GM12864 (cell line): Measurements from ENCODE around the gene SLC22A23.

Source experiments
- DNase-seq: peaks from one replicate; pipeline ENCODE4 v3.0.0-alpha.2; 2011; ENCODE audit warnings: low read depth
- H3K4me3 ChIP-seq: 2 replicates; pipeline ENCODE4 v1.5.1; 2011; ENCODE audit warnings: mild to moderate bottlenecking, low read depth, low read length, control low read depth
- CTCF ChIP-seq: IDR thresholded peaks from 2 replicates; pipeline ENCODE4 v1.5.1; 2011; ENCODE audit warnings: low read depth, mild to moderate bottlenecking, moderate library complexity, low read length, control low read depth, inconsistent platforms; ENCODE audit errors: missing control alignments

SLC22A23 gene

GRCh38 chr6:3427687-3428085 is 29.2 kb downstream of the SLC22A23 start:
- no peak for TF ChIP-seq CTCF
- no peak overlapping the region for H3K4me3 ChIP-seq
- DNase-seq: no peak

GRCh38 chr6:3426927-3427686 is 29.7 kb downstream of the SLC22A23 start:
- DNase-seq: no peak
- no peak overlapping the region for H3K4me3 ChIP-seq
- no peak for TF ChIP-seq CTCF

DNA sequence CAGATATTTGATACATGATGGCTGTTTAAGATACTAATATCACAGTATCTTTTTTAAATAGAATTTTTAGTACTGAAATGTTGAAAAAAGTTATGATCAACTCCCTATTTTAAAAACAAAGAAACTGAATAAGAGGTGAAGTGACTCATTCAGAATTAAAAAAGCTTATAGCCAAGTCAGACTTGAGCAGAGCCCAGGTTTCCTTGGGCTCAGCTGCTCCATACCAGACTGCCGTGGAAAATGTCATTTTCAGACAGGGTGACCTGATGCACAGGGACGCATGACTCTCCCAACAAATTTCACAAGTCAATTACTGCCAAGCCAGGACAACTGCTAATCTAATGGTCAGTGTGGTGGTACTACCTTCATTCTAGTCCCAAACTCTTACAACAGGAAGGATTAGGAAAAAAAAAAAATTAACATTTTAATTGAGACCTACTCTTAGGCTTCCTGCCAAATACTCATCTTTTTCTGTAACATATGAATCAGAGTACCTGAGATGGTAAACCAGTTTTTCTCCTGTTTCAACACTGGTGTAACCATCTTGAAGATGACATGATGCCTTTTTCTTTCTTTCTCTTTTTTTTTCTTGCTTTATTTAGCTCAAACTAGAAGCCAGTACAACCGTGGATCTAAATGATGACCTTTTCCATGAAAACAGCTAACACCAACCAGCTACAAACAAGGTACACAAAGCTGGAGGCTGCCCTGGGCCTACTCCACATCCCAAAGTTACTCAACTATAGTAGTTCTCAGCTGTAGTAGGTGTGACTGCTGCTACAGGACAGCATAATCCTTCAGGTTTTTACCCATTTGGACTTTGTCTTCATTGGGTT is 30.5 kb downstream of the SLC22A23 start:
- no peak overlapping the region for H3K4me3 ChIP-seq
- no peak for TF ChIP-seq CTCF
- no peak for DNase-seq

DNA sequence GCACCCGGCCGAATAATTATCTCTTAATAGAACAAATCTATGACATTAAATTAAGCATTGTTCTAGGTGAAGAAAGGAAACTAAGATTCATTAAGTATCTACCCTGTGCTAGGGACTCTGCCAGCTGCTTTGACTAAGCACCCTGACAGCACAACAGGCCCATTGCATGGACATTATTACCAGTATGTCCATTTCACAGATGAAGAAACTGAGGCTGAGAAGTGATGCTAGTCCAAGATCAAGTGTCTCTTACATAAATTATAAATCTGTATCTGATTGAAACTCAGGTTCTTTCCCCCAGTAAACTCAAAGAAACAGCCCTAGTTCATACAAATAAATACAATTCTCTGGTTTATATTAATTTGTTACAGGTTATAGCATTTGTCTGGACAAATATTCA is 31.3 kb downstream of the SLC22A23 start:
- TF ChIP-seq CTCF: no peak
- no peak overlapping the region for H3K4me3 ChIP-seq
- DNase-seq: no peak

DNA sequence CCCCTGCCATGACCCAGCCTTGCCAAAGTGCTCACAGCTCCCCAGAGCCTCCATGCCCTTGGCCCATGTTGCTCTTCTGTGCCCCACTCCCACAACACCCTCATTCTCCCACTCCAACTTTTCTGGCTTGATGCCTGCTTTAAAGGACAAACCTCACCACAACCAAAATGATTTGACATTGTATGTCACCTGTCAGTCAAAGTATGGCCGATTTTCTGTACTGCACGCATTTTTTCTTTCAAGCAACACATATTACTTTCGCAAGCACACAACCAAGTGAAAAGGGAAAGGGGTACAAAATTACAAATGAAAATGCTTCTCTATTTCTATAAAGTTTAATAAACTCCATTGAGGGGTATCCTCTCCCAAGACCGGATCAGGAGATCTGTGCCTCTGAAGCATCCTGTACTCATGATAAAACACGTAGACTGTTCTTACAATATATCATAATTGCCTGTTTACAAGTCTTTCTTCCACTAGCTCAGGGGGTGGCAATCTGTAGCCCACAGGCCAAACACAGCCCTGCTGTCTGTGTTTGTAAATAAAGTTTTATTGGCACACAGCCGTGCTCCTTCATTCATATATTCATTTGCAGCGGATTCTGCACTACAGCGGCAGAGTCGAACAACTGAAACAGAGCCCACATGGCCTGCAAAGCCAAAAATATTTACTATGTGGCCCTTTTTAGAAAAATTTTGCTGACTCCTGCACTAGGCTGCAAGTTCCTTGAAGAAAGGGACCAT is 32.5 kb downstream of the SLC22A23 start:
- no peak overlapping the region for H3K4me3 ChIP-seq
- no peak for TF ChIP-seq CTCF
- DNase-seq: no peak

DNA sequence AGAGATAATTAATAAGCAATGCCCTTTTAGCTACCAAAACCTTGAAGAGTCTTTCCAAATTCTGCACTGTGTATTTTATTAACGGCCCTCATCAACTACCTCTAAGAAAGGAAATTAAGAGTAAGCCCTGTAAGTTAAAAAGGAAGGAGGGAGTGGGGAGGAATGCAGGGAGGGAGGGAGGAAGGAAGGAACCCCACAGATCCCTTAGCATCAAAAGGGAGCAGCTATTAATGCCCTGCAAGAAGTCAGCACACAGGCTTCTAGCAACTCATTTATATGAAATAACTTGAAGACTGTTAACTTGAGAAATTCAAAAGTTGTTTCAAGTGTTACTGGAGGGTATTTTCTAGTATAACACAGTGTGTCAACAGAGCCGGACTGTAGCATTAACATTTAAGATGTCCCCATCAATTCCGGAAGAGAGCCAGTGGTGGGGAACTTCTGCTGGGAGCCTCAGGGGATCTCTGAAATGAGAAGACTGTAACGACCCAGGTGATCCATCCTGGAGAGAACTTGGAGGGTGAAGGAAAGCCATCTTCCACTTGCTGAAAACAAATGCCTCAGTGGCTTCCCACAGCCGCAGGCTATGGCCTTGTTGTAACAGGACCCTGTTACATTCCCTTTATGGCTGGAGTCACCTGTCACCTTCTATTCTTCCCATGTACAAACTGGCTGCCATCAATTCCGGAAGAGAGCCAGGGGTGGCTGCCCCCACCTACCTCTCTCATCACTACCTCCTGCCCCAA is 33.2 kb downstream of the SLC22A23 start:
- no peak for TF ChIP-seq CTCF
- no peak for DNase-seq
- no peak overlapping the region for H3K4me3 ChIP-seq
